Stimulated activated CD8-positive, alpha-beta memory T cell treated with anti-CD3 and anti-CD28 coated beads, Interleukin-4, amount 100 ng/mL, for 4 hours (primary cell): ENCODE measurements around the gene ZMIZ1.

Experiments used
- DNase-seq, 2 donors: peaks; one replicate each; pipeline ENCODE4 v3.0.0-alpha.2; 2020; ENCODE audit warnings: low read depth in 2 of 2, low spot score in 1 of 2

ZMIZ1 gene

GRCh38 chr10:79224263-79224949, 155.6 kb downstream of the ZMIZ1 start:
- DNase-seq = no peak

- DNase-seq = no peak
Observed at GRCh38 chr10:79224992-79225391, 156.2 kb downstream of the ZMIZ1 start.

GRCh38 chr10:79226391-79227245, 157.9 kb downstream of the ZMIZ1 start:
- DNase-seq = no peak

GRCh38 chr10:79229071-79229541, 160.3 kb downstream of the ZMIZ1 start:
- no peak for DNase-seq

GRCh38 chr10:79229830-79230327, 161.1 kb downstream of the ZMIZ1 start:
- no peak for DNase-seq

GRCh38 chr10:79230328-79230830, 161.6 kb downstream of the ZMIZ1 start:
- DNase-seq = no peak

- no peak for DNase-seq
Observed at GRCh38 chr10:79230850-79231249, 162.1 kb downstream of the ZMIZ1 start.

GRCh38 chr10:79231908-79232307, 163.1 kb downstream of the ZMIZ1 start:
- DNase-seq = no peak

GRCh38 chr10:79232864-79233263, 164.1 kb downstream of the ZMIZ1 start:
- DNase-seq = no peak

GRCh38 chr10:79234391-79235315, 165.9 kb downstream of the ZMIZ1 start:
- no peak for DNase-seq

- DNase-seq = no peak
Observed at GRCh38 chr10:79235765-79236432, 167.1 kb downstream of the ZMIZ1 start.

- no peak for DNase-seq
Observed at GRCh38 chr10:79236433-79236765, 167.6 kb downstream of the ZMIZ1 start.

GRCh38 chr10:79237454-79238157, 168.8 kb downstream of the ZMIZ1 start:
- no peak for DNase-seq

GRCh38 chr10:79238158-79238520, 169.4 kb downstream of the ZMIZ1 start:
- no peak for DNase-seq

- DNase-seq = no peak
Observed at GRCh38 chr10:79238606-79239005, 169.8 kb downstream of the ZMIZ1 start.

- DNase-seq = no peak
Observed at GRCh38 chr10:79239275-79239779, 170.6 kb downstream of the ZMIZ1 start.

- DNase-seq = no peak
Observed at GRCh38 chr10:79239924-79240581, 171.3 kb downstream of the ZMIZ1 start.

GRCh38 chr10:79241629-79241989, 172.8 kb downstream of the ZMIZ1 start:
- DNase-seq = no peak

- DNase-seq = no peak
Observed at GRCh38 chr10:79241990-79242619, 173.3 kb downstream of the ZMIZ1 start.
